ENCODE measurements around the gene TES.
A peak's percentile ranks its signal among the peaks of the same experiment; 100 is the strongest.

Gene TES

DNA sequence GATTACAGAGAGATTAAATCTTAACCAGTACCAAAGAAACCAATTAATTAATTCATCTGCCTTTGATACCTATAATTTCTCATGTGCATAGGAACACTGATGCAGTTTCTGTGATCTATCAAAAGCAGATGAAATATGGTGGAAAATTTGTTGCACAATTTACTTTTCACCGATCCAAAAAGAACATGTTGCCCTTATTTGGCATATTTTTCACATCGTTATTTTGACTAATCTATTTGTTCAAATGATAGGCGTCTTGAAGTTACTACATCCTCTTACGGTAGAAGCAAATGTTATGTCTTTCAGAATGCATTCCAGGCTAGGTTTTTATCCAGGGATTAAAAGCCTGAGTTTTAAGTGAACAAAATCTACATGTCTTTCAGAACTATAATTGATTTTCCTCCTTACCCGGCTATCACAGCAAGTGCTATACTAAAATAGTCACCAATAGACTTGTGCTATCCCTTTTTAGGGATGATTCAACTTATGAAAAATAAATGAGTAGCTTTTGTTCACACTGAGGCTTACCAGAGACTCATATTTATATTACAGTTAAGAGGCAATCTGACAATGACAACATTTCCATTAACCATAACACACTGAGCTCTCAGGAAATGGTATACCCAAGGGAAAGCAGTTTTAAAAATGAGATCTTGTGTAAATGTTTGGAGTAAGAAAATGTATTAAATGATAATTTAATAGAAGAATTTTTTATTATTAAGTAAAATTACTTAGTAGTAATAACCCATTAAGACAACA lies 16.8 kb upstream of the TES start:
- DNase-seq (ENCODE audit: low read depth in 2 of 2), result no peak

DNA sequence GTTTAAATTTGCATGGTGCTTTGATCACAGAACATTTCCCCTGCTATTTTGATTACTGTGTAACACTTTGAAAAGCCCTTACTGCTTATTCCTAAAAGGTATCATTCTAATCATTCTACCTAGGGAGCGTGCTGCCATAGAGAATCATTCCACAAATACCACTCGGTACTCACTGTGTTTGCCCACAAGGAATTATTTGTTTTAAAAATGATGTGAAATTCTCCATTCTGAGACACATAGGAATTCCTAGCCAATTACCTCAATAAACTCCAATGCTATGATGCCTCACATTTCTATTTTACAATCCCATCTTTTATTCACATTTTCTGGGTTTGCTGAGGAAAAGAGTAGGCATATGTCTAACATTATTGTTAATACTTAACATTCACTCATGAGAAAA lies 16.2 kb upstream of the TES start:
- no peak for DNase-seq (ENCODE audit: low read depth in 2 of 2)

DNA sequence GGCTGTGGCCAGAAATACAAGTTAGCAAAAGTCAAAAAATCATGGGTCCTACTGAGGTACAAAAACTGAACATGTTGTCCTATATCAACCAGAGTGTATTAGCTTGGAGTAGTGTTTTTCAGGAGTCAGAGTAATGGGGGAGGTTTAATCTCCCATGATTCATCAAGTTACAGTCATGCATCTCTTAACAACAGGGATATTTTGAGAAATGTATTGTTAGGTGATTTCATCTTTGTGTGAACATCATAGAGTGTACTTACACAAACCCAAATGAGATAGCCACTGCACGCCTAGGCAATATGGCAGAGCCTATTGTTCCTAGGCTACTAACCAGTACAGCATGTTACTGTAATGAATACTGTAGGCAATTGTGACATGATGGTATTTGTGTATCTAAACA lies 14.9 kb upstream of the TES start:
- DNase-seq (ENCODE audit: low read depth in 2 of 2), result no peak

GRCh38 chr7:116196947-116197346 lies 13.4 kb upstream of the TES start:
- no peak for DNase-seq (ENCODE audit: low read depth in 2 of 2)

- DNase-seq (ENCODE audit: low read depth in 2 of 2), result peak; percentile 74 to 75
Observed at GRCh38 chr7:116197360-116197759, 13.0 kb upstream of the TES start.

GRCh38 chr7:116198748-116199410 lies 11.5 kb upstream of the TES start:
- DNase-seq (ENCODE audit: low read depth in 2 of 2), result no peak

- DNase-seq (ENCODE audit: low read depth in 2 of 2), result no peak
Observed at GRCh38 chr7:116200963-116201362, 9.4 kb upstream of the TES start.

DNA sequence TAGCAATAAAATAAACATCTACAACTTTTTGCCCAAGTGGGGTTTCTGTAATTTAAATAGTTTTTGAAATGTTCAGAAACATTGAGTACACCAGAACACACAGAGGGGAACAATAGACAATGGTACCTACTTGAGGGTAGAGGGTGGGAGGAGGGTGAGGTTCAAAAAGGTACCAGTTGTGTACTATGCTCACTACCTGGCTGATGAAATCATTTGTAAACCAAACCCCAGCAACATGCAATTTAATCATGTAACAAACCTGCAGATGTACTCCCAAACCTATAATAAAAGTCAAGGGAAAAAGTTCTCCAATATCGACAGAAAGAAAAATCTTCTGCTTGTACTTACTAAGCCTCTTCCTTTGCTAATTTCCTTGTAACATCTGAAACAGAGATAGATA lies 4.2 kb upstream of the TES start:
- no peak for DNase-seq (ENCODE audit: low read depth in 2 of 2)

DNA sequence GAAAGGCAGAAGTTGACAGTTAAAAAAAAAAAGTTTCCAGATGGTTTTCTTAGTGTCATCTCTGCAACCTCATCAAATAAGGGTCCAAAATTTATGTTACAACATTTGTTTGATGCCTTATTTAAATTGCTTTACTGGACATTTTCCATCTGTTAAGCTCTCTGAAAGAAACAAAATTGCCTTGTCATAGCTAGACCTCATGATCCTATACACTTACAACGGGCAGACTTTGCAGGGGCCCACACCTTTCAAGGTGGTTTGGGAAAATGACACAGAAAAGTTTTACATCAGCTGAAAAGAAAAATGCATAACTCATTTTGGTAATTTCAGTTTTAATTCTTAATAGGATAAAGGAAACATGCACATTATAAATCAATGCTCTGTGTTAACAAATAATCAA lies 1.4 kb upstream of the TES start:
- no peak for DNase-seq (ENCODE audit: low read depth in 2 of 2)

GRCh38 chr7:116209561-116210070 lies 723 bp upstream of the TES start:
- DNase-seq (ENCODE audit: low read depth in 2 of 2), result no peak

GRCh38 chr7:116211006-116211912 lies 920 bp downstream of the TES start:
- DNase-seq (ENCODE audit: low read depth in 2 of 2), result no peak

- DNase-seq (ENCODE audit: low read depth in 2 of 2), result no peak
Observed at GRCh38 chr7:116211913-116212596, 1.7 kb downstream of the TES start.

DNA sequence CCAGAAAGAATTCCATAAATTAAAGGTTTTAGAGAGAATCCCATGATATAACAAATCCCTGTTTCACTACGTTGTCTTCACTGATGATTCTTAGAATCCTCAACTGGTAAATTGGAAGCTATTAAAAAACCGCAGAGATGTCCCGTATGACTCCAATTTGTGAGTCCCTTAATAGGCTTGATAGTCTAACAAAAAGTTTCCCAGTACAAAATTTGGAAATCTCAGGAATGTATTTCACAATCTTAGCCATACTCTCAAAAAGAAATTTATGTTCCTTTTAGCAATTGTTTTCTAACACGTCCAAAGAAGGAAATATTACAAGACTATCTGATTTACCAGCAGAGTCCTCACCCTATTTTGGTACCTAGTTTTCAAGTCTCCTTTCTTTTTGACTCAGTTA lies 2.5 kb downstream of the TES start:
- no peak for DNase-seq (ENCODE audit: low read depth in 2 of 2)

- no peak for DNase-seq (ENCODE audit: low read depth in 2 of 2)
Observed at GRCh38 chr7:116213361-116214130, 3.2 kb downstream of the TES start.

DNA sequence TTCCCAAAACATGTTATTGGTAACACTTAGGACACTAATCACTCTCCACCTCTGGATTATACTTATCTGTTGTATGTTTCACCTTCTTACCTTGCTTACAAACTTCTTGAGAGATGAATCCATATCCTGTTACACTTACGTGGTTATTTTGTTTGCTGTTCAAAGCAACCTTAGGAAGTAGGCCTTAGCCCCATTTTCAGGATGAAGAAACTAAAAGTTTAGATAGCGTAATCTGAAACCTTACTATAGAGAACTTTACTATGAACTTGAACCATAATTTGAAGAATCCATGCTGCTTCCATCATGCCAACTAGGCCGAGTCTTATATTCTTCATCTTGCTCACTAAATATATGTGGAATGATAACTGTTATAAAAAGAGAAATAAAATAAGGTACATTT lies 4.6 kb downstream of the TES start:
- no peak for DNase-seq (ENCODE audit: low read depth in 2 of 2)

- DNase-seq (ENCODE audit: low read depth in 2 of 2), result no peak
Observed at GRCh38 chr7:116215551-116215950, 5.2 kb downstream of the TES start.

DNA sequence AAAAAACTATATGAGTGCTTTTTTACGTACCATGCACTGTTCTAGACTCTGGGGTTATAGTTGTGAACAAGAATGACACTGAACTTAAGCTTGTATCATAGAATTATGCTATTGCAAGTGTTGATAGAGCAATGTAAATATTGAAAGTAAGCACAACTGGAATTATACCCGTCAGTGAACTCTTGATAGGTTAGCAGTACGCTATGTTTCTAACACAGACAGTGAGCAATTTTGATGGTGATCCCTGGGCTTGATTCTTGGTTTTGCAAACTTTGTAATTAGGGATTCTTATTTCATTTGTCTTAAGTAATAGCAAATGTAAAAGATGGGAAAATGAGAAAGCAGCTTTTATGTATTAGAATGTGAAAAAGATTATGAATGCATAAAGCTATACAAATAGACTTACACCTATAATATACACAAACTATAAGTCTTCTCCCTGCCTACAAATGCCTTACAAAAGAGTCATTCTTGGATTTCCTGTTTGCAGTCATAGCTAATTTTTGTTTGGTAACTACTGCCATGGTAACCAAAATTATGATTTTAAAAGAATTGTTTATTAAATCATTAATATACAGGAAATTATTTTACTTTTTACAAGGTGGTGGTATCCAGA lies 6.7 kb downstream of the TES start:
- no peak for DNase-seq (ENCODE audit: low read depth in 2 of 2)

DNA sequence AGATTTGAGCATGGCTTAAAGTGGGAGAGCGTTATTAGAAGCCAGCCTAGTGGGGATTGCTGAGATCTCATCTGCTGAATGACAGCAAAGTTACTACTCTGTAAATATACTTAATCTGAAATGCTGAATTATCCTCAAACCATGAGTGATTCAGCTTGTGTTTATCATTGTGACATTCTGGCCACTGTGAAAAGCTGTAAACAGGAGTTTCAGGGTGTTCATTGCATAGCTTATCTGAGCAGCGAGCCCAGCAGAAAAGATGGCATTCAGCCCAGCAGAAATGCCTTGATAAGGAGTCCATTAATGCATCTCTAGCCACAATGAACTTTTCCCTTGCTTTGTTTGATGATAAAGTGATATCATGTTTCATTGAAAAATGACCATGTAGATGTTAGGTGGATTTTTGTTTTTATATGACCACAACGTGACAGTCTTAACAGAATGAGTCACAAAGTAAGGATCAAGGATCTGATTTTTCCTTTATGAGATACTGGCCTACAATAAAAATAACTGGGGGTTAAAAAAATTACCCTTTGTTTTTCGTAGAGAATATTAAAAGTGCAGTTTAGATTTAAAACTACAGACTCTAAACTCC lies 7.8 kb downstream of the TES start:
- no peak for DNase-seq (ENCODE audit: low read depth in 2 of 2)

DNA sequence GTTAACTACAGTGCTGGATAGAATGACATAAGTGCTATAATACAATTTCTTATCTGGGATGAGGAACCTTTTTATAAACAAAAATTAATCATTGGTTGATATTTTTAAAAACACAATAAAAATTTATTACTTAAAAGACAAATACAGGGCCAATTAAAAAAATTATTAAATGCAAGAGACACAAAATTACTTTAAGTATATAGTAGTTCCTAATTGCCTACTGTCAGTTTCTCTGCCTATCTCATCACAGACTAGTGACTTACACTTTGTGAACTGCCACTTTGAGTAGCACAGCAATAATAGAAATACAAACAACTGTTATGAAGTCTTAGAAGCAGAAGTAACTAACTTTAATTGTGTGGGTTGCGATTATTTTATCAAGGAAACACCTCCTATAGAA lies 8.4 kb downstream of the TES start:
- DNase-seq (ENCODE audit: low read depth in 2 of 2), result no peak

DNA sequence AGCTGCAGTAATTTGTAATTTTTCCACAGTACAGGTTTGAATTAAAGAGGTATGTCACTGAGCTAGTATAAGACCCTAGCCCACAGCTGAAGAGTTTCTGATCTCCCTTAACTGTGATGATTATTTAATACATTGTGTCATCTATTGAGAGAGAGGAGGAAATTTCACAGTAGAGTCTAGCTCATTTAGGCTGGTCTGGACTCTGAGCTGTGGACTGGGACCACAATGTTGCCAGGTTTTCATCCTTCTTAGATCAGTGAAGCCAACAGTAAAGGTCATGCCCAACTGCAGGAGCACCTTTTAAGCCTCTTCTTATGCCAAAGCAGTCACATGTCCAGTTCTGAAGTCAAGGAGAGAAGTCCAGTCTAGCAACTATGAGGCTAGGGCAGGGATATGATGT lies 8.9 kb downstream of the TES start:
- no peak for DNase-seq (ENCODE audit: low read depth in 2 of 2)

Measured in fibroblast of skin of left biceps (primary cell).